HuH-7.5 (cell line): ENCODE results near the gene FOXP1.

ENCODE experiments used
- DNase-seq: peaks from one replicate; pipeline ENCODE4 v3.0.0; 2011; ENCODE audit warnings: low spot score

Gene FOXP1

GRCh38 chr3:71264840-71265239 is 318.7 kb downstream of the FOXP1 start:
- DNase-seq: no peak

GRCh38 chr3:71262364-71263265 is 320.9 kb downstream of the FOXP1 start:
- DNase-seq: no peak

GRCh38 chr3:71260782-71261181 is 322.7 kb downstream of the FOXP1 start:
- no peak for DNase-seq

- peak; percentile 8 for DNase-seq
Measured at GRCh38 chr3:71258526-71258925, 325.0 kb downstream of the FOXP1 start.

- DNase-seq: no peak
Measured at GRCh38 chr3:71258116-71258515, 325.4 kb downstream of the FOXP1 start.

GRCh38 chr3:71255498-71255897 is 328.0 kb downstream of the FOXP1 start:
- DNase-seq: no peak

GRCh38 chr3:71254281-71255057 is 329.1 kb downstream of the FOXP1 start:
- DNase-seq: peak; percentile 6

GRCh38 chr3:71253169-71253568 is 330.4 kb downstream of the FOXP1 start:
- DNase-seq: no peak

GRCh38 chr3:71252466-71252865 is 331.1 kb downstream of the FOXP1 start:
- no peak for DNase-seq

- no peak for DNase-seq
Measured at GRCh38 chr3:71251156-71251775, 332.3 kb downstream of the FOXP1 start.

- no peak for DNase-seq
Measured at GRCh38 chr3:71250026-71250425, 333.5 kb downstream of the FOXP1 start.

- no peak for DNase-seq
Measured at GRCh38 chr3:71247958-71248335, 335.6 kb downstream of the FOXP1 start.

- DNase-seq: peak; percentile 6
Measured at GRCh38 chr3:71247221-71247957, 336.1 kb downstream of the FOXP1 start.

GRCh38 chr3:71245971-71246880 is 337.3 kb downstream of the FOXP1 start:
- no peak for DNase-seq

- DNase-seq: no peak
Measured at GRCh38 chr3:71244826-71245488, 338.6 kb downstream of the FOXP1 start.

GRCh38 chr3:71244153-71244825 is 339.2 kb downstream of the FOXP1 start:
- DNase-seq: no peak

- DNase-seq: no peak
Measured at GRCh38 chr3:71243229-71243628, 340.3 kb downstream of the FOXP1 start.

- no peak for DNase-seq
Measured at GRCh38 chr3:71241981-71242560, 341.5 kb downstream of the FOXP1 start.

GRCh38 chr3:71241246-71241901 is 342.2 kb downstream of the FOXP1 start:
- no peak for DNase-seq
